ENCODE data around the gene B4GALT2. TPM values are rescaled to one million over a fixed set of nuclear protein-coding genes. Genes with fewer than 3 reads are reported as not detected.

B4GALT2 gene
- total and polyA plus RNA-seq, 2 of the 8 experiments (the other 6 are each of a cell fraction or from before 2014, with no cell fraction given) = 56.5 to 121 TPM

GRCh38 chr1:43982808-43983207 is 3.8 kb downstream of the B4GALT2 start (continued):
- TF ChIP-seq BACH1 (IDR thresholded peaks at IDR 0.05; ENCODE audit: low read length) (no peak), GABPA (IDR thresholded peaks at IDR 0.05; ENCODE audit: borderline replicate concordance, insufficient read depth, low read length) (no peak), E2F6 (IDR thresholded peaks at IDR 0.05) (no peak), RNF2 (IDR thresholded peaks at IDR 0.05; ENCODE audit: borderline replicate concordance, low read depth, low read length, missing control alignments, poor library complexity, severe bottlenecking) (no peak), CBX8 (IDR thresholded peaks at IDR 0.05; ENCODE audit: borderline replicate concordance, low read depth, low read length) (no peak), CTCF (IDR thresholded peaks at IDR 0.05; ENCODE audit: control extremely low read depth in 1 of 3, insufficient read depth in 1 of 3, low read depth in 1 of 3, low read length in 3 of 3) (no peak), CREB1 (IDR thresholded peaks at IDR 0.05) (no peak)

Measured in H1 (cell line).